ENCODE data around the gene PLA2G2F. TPM values are rescaled to one million over a fixed set of nuclear protein-coding genes. Genes with fewer than 3 reads are reported as not detected.

The PLA2G2F gene
- total RNA-seq, 1 donor from 2014 or later, result not detected

GRCh38 chr1:20185834-20186782, 47.0 kb downstream of the PLA2G2F start, which contains the start of the genes PLA2G2C and UBXN10:
Gene PLA2G2C (minus strand): TSS chr1:20186518. CDS start chr1:20177363, 9,155 bp downstream.
Gene UBXN10 (plus strand): TSS chr1:20186096. CDS start chr1:20190562, 4,466 bp downstream.
- DNase-seq (ENCODE audit: low read depth, low spot score), result peak; percentile 47
- Mint-ChIP-seq H3K27ac (ENCODE audit: unreplicated experiment) (peak within 1 kb of the TSS; percentile 64), H3K4me1 (peaks cover 12% of the 10 kb centered on the region), H3K9me3 (no peaks in the 10 kb centered on the region), H3K27me3 (ENCODE audit: low read depth) (peaks cover 30% of the 10 kb centered on the region), H3K36me3 (ENCODE audit: low read depth) (no peaks in the 10 kb centered on the region), H3K4me3 (peak within 1 kb of the TSS; percentile 86)
- no peak for TF ChIP-seq CTCF (conservative IDR thresholded peaks at IDR 0.05)

GRCh38 chr1:20187103-20187812, 48.1 kb downstream of the PLA2G2F start:
- Mint-ChIP-seq H3K4me3 (peak overlapping the region; percentile 86), H3K4me1 (peaks cover 12% of the 10 kb centered on the region), H3K36me3 (ENCODE audit: low read depth) (no peaks in the 10 kb centered on the region), H3K27me3 (ENCODE audit: low read depth) (peaks cover 27% of the 10 kb centered on the region), H3K9me3 (no peaks in the 10 kb centered on the region), H3K27ac (ENCODE audit: unreplicated experiment) (peak overlapping the region; percentile 22)
- no peak for TF ChIP-seq CTCF (conservative IDR thresholded peaks at IDR 0.05)
- no peak for DNase-seq (ENCODE audit: low read depth, low spot score)

- Mint-ChIP-seq H3K27ac (ENCODE audit: unreplicated experiment) (no peak overlapping the region), H3K4me3 (no peak overlapping the region), H3K36me3 (ENCODE audit: low read depth) (no peaks in the 10 kb centered on the region), H3K4me1 (peaks cover 12% of the 10 kb centered on the region), H3K27me3 (ENCODE audit: low read depth) (peaks cover 27% of the 10 kb centered on the region), H3K9me3 (no peaks in the 10 kb centered on the region)
- DNase-seq (ENCODE audit: low read depth, low spot score), result no peak
- no peak for TF ChIP-seq CTCF (conservative IDR thresholded peaks at IDR 0.05)
Observed at GRCh38 chr1:20187813-20188454, 48.8 kb downstream of the PLA2G2F start.

GRCh38 chr1:20188455-20188817, 49.3 kb downstream of the PLA2G2F start:
- Mint-ChIP-seq H3K4me3 (no peak overlapping the region), H3K9me3 (no peaks in the 10 kb centered on the region), H3K36me3 (ENCODE audit: low read depth) (no peaks in the 10 kb centered on the region), H3K4me1 (peaks cover 12% of the 10 kb centered on the region), H3K27me3 (ENCODE audit: low read depth) (peaks cover 27% of the 10 kb centered on the region), H3K27ac (ENCODE audit: unreplicated experiment) (no peak overlapping the region)
- DNase-seq (ENCODE audit: low read depth, low spot score), result no peak
- TF ChIP-seq CTCF (conservative IDR thresholded peaks at IDR 0.05), result no peak

- Mint-ChIP-seq H3K9me3 (no peaks in the 10 kb centered on the region), H3K27ac (ENCODE audit: unreplicated experiment) (no peak overlapping the region), H3K4me3 (no peak overlapping the region), H3K27me3 (ENCODE audit: low read depth) (peaks cover 23% of the 10 kb centered on the region), H3K36me3 (ENCODE audit: low read depth) (no peaks in the 10 kb centered on the region), H3K4me1 (peaks cover 12% of the 10 kb centered on the region)
- no peak for TF ChIP-seq CTCF (conservative IDR thresholded peaks at IDR 0.05)
- DNase-seq (ENCODE audit: low read depth, low spot score), result no peak
Observed at GRCh38 chr1:20189664-20190063, 50.5 kb downstream of the PLA2G2F start.

Data from neural crest cell (in vitro differentiated cells).